Ascending aorta (tissue), 2 donors: Measurements from ENCODE around the gene FAM117B. TPM values are rescaled to one million over a fixed set of nuclear protein-coding genes. Genes with fewer than 3 reads are reported as not detected.

Source experiments
- DNase-seq, 2 donors: peaks; one replicate each; pipeline ENCODE4 v3.0.0-alpha.2; 2019; ENCODE audit warnings: low spot score in 2 of 2
- H3K27ac ChIP-seq, 2 donors: fragments of 200-600 bp; sonication (generic); one replicate each; pipeline ENCODE4 v1.5.1; 2016 to 2017; ENCODE audit warnings: mild to moderate bottlenecking in 1 of 2
- H3K27me3 ChIP-seq: fragments of 200-600 bp; sonication (generic); one replicate; pipeline ENCODE4 v1.5.1; 2017
- H3K36me3 ChIP-seq, 2 donors: fragments of 200-600 bp; sonication (generic); one replicate each; pipeline ENCODE4 v1.5.1; 2016
- H3K4me1 ChIP-seq, 2 donors: fragments of 200-600 bp; sonication (generic); one replicate each; pipeline ENCODE4 v1.5.1; 2016 to 2017; ENCODE audit warnings: mild to moderate bottlenecking in 1 of 2
- H3K4me3 ChIP-seq, 2 donors: fragments of 200-600 bp; sonication (generic); one replicate each; pipeline ENCODE4 v1.5.1; 2016 to 2017; ENCODE audit warnings: mild to moderate bottlenecking in 1 of 2
- H3K9me3 ChIP-seq, 2 donors: fragments of 200-600 bp; sonication (generic); one replicate each; pipeline ENCODE4 v1.5.1; 2016
- CTCF ChIP-seq, 3 experiments: fragments of 200-600 bp in 2 of 3; fragments of 450-650 bp in 1 of 3; sonication (generic) in 2 of 3; IDR thresholded peaks; one replicate each; pipeline ENCODE4 v1.5.1; 2016 to 2019; ENCODE audit warnings: antibody characterized with exemption in 3 of 3, mild to moderate bottlenecking in 1 of 3, moderate library complexity in 1 of 3
- intact Hi-C: fragments of 100-400 bp; cut with DNase I; formaldehyde crosslinking; loops from one replicate; pipeline ENCODE4 v1.15.1; 2023
- total RNA-seq: library from RNA; depleted of rRNA; stranded (reverse); fragments of >200 nt; gene quantifications from one replicate; pipeline ENCODE4 v1.1.0, GENCODE V29; 2016

FAM117B gene
- total RNA-seq, 1 donor from 2014 or later, result 30.1 TPM

DNA sequence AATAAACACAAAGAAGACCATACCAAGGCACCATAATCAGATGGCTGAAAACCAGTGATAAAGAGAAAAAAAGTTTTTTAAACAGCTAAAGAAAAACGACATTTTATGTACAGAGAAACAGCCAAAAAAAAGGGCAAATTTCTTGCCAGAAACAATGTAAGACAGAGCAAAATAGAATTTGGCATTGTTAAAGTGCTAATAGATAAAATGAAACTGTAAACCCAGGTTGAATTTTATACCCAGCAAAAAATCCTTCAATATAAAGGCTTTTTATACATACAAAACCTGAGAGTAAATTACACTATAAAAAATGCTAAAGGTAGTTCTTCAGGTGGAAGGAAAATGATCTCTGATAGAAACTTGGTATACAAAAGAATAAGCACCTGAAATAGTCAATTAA is 45.7 kb downstream of the FAM117B start:
- intact Hi-C loops, result no loop called here
- H3K27ac ChIP-seq, result no peak overlapping the region
- no peaks in the 10 kb centered on the region for H3K36me3 ChIP-seq
- H3K4me1 ChIP-seq, result no peaks in the 10 kb centered on the region
- no peak for TF ChIP-seq CTCF (IDR thresholded peaks at IDR 0.05)
- DNase-seq, result no peak
- no peaks in the 10 kb centered on the region for H3K27me3 ChIP-seq
- H3K4me3 ChIP-seq, result no peak overlapping the region
- peaks cover 0 to 36% of the 10 kb centered on the region in 2 donors for H3K9me3 ChIP-seq

DNA sequence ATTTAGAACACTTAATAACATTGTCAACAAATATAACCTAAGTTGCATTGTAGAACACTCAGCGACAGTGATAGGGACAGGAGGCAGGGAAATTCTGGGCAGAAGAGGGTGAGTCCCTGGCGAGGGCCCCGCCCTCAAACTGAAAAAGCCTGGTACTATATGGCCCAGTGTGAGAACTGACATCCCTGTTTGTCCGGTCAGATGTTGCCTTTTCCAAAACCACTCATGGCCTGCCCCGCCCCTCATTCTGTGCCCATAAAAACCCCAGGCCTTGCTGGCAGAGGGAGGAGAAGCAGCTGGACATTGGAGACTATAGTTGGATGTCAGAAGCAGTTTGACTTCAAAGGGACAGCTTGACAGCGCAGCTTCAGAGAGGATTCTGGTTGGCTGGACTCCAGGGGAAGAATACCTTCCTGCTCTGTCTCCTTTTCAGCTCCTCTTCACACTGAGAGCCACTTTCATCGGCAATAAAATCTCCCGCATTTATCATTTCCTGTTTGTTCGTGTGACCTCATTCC is 47.0 kb downstream of the FAM117B start:
- DNase-seq, result no peak
- intact Hi-C loops, result no loop called here
- H3K36me3 ChIP-seq, result no peaks in the 10 kb centered on the region
- H3K27ac ChIP-seq, result no peak overlapping the region
- H3K27me3 ChIP-seq, result no peaks in the 10 kb centered on the region
- no peak for TF ChIP-seq CTCF (IDR thresholded peaks at IDR 0.05)
- no peak overlapping the region for H3K4me3 ChIP-seq
- peaks cover 0 to 36% of the 10 kb centered on the region in 2 donors for H3K9me3 ChIP-seq
- H3K4me1 ChIP-seq, result no peaks in the 10 kb centered on the region

GRCh38 chr2:202682274-202682673 is 47.5 kb downstream of the FAM117B start:
- no peaks in the 10 kb centered on the region for H3K4me1 ChIP-seq
- intact Hi-C loops, result no loop called here
- TF ChIP-seq CTCF (IDR thresholded peaks at IDR 0.05), result no peak
- no peak overlapping the region for H3K4me3 ChIP-seq
- no peak for DNase-seq
- no peak overlapping the region for H3K27ac ChIP-seq
- H3K36me3 ChIP-seq, result no peaks in the 10 kb centered on the region
- peaks cover 0 to 36% of the 10 kb centered on the region in 2 donors for H3K9me3 ChIP-seq
- no peaks in the 10 kb centered on the region for H3K27me3 ChIP-seq

DNA sequence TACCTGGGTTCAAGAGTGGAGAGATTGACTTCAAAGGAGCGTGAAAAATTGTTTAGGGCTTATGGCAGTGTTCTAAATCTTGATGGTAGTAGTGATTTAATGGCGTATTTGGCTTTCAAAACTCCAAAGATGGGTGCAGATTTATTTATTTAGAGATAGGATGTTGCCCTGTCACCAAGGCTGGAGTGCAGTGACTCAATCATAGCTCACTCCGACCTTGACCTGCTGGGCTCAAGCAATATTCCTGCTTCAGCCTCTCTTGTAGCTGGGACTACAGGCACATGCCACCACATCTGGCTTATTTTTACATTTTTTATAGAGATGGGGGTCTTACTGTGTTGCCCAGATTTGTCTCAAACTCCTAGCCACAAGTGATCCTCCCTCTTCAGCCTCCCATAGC is 52.5 kb downstream of the FAM117B start:
- H3K27me3 ChIP-seq, result no peaks in the 10 kb centered on the region
- intact Hi-C loops, result no loop called here
- no peaks in the 10 kb centered on the region for H3K36me3 ChIP-seq
- H3K9me3 ChIP-seq, result peaks cover 0 to 10% of the 10 kb centered on the region in 2 donors
- no peaks in the 10 kb centered on the region for H3K4me1 ChIP-seq
- DNase-seq, result no peak
- no peak for TF ChIP-seq CTCF (IDR thresholded peaks at IDR 0.05)
- H3K27ac ChIP-seq, result no peak overlapping the region
- H3K4me3 ChIP-seq, result no peak overlapping the region

- Histone ChIP-seq H3K27me3 (no peaks in the 10 kb centered on the region), H3K27ac (no peak overlapping the region), H3K4me1 (no peaks in the 10 kb centered on the region), H3K36me3 (no peaks in the 10 kb centered on the region), H3K9me3 (no peaks in the 10 kb centered on the region), H3K4me3 (no peak overlapping the region)
- no peak for DNase-seq
- TF ChIP-seq CTCF (IDR thresholded peaks at IDR 0.05), result no peak
- intact Hi-C loops, result no loop called here
These were observed 54.7 kb downstream of the FAM117B start for GRCh38 chr2:202689459-202689858.

DNA sequence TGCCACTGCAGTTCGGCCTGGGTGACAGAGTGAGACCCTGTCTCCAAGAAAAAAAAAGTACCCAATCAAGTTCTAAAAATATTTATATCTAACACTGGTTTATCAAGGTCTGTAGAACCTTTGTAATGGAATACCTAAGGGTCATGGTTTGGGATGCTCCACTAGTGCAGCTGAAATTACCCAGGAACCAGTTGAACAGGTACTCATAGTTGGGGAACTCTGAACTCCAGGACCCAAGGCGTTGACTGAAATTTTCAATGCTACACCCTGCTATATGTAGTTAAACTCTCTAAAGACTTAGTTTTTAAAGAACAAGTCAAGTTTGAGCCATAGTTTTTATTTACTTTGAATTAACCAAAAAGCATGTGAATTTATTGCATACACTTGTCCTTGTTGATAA is 55.1 kb downstream of the FAM117B start:
- DNase-seq, result no peak
- H3K4me3 ChIP-seq, result no peak overlapping the region
- no peaks in the 10 kb centered on the region for H3K27me3 ChIP-seq
- H3K36me3 ChIP-seq, result no peaks in the 10 kb centered on the region
- intact Hi-C loops, result no loop called here
- no peaks in the 10 kb centered on the region for H3K9me3 ChIP-seq
- no peak for TF ChIP-seq CTCF (IDR thresholded peaks at IDR 0.05)
- H3K27ac ChIP-seq, result no peak overlapping the region
- H3K4me1 ChIP-seq, result no peaks in the 10 kb centered on the region
